ENCODE data around the gene MAPKAP1.

MAPKAP1 gene

GRCh38 chr9:125466411-125466810, 240.6 kb downstream of the MAPKAP1 start:
- TF ChIP-seq CTCF (IDR thresholded peaks at IDR 0.05; ENCODE audit: low read depth, low read length, poor library complexity, severe bottlenecking), result no peak
- no peak for TF ChIP-seq EZH2phosphoT487 (IDR thresholded peaks at IDR 0.05; ENCODE audit: borderline replicate concordance, low read length)
- Histone ChIP-seq H4K20me1 (ENCODE audit: control insufficient read depth, insufficient read depth, low read depth, low read length) (no peaks in the 10 kb centered on the region), H3K27me3 (ENCODE audit: control insufficient read depth, low read length) (no peaks in the 10 kb centered on the region), H3K9me3 (ENCODE audit: control insufficient read depth, insufficient read depth, low read length) (no peaks in the 10 kb centered on the region), H3F3A (ENCODE audit: control insufficient read depth, insufficient read depth) (no peaks in the 10 kb centered on the region), H3K4me1 (ENCODE audit: control insufficient read depth, low read length) (no peaks in the 10 kb centered on the region), H3K27ac (ENCODE audit: low read depth, low read length) (no peak overlapping the region), H3K9me2 (replicated peaks; ENCODE audit: control insufficient read depth, low read length) (no peaks in the 10 kb centered on the region), H3K79me2 (ENCODE audit: control insufficient read depth, low read length) (no peaks in the 10 kb centered on the region), H3K4me3 (ENCODE audit: low read length) (no peak overlapping the region), H3K4me2 (ENCODE audit: low read length) (no peak overlapping the region), H3K36me3 (ENCODE audit: control insufficient read depth, low read length) (no peaks in the 10 kb centered on the region)

- no peaks in the 10 kb centered on the region for H3F3A ChIP-seq (ENCODE audit: control insufficient read depth, insufficient read depth)
- no peaks in the 10 kb centered on the region for H3K27me3 ChIP-seq (ENCODE audit: control insufficient read depth, low read length)
- no peaks in the 10 kb centered on the region for H3K4me1 ChIP-seq (ENCODE audit: control insufficient read depth, low read length)
- no peaks in the 10 kb centered on the region for H3K79me2 ChIP-seq (ENCODE audit: control insufficient read depth, low read length)
- H3K4me2 ChIP-seq (ENCODE audit: low read length), result no peak overlapping the region
- no peak overlapping the region for H3K4me3 ChIP-seq (ENCODE audit: low read length)
- H3K9me3 ChIP-seq (ENCODE audit: control insufficient read depth, insufficient read depth, low read length), result no peaks in the 10 kb centered on the region
- H3K27ac ChIP-seq (ENCODE audit: low read depth, low read length), result no peak overlapping the region
- H3K36me3 ChIP-seq (ENCODE audit: control insufficient read depth, low read length), result no peaks in the 10 kb centered on the region
- no peaks in the 10 kb centered on the region for H3K9me2 ChIP-seq (replicated peaks; ENCODE audit: control insufficient read depth, low read length)
- TF ChIP-seq EZH2phosphoT487 (IDR thresholded peaks at IDR 0.05; ENCODE audit: borderline replicate concordance, low read length) (no peak), CTCF (IDR thresholded peaks at IDR 0.05; ENCODE audit: low read depth, low read length, poor library complexity, severe bottlenecking) (no peak)
- no peaks in the 10 kb centered on the region for H4K20me1 ChIP-seq (ENCODE audit: control insufficient read depth, insufficient read depth, low read depth, low read length)
These were observed 242.2 kb downstream of the MAPKAP1 start for GRCh38 chr9:125464591-125465385.

- no peaks in the 10 kb centered on the region for H4K20me1 ChIP-seq (ENCODE audit: control insufficient read depth, insufficient read depth, low read depth, low read length)
- H3K36me3 ChIP-seq (ENCODE audit: control insufficient read depth, low read length), result no peaks in the 10 kb centered on the region
- H3K4me2 ChIP-seq (ENCODE audit: low read length), result no peak overlapping the region
- TF ChIP-seq EZH2phosphoT487 (IDR thresholded peaks at IDR 0.05; ENCODE audit: borderline replicate concordance, low read length) (no peak), CTCF (IDR thresholded peaks at IDR 0.05; ENCODE audit: low read depth, low read length, poor library complexity, severe bottlenecking) (no peak)
- no peak overlapping the region for H3K4me3 ChIP-seq (ENCODE audit: low read length)
- H3K27ac ChIP-seq (ENCODE audit: low read depth, low read length), result no peak overlapping the region
- H3K27me3 ChIP-seq (ENCODE audit: control insufficient read depth, low read length), result no peaks in the 10 kb centered on the region
- no peaks in the 10 kb centered on the region for H3F3A ChIP-seq (ENCODE audit: control insufficient read depth, insufficient read depth)
- no peaks in the 10 kb centered on the region for H3K9me2 ChIP-seq (replicated peaks; ENCODE audit: control insufficient read depth, low read length)
- H3K4me1 ChIP-seq (ENCODE audit: control insufficient read depth, low read length), result no peaks in the 10 kb centered on the region
- no peaks in the 10 kb centered on the region for H3K9me3 ChIP-seq (ENCODE audit: control insufficient read depth, insufficient read depth, low read length)
- no peaks in the 10 kb centered on the region for H3K79me2 ChIP-seq (ENCODE audit: control insufficient read depth, low read length)
These were observed 243.1 kb downstream of the MAPKAP1 start for GRCh38 chr9:125463926-125464325.
